DOHH2 (cell line): ENCODE measurements around the gene SEC31B.

Experiments used
- H3F3A ChIP-seq: fragments of 200-600 bp; sonication (generic), shearing (Covaris generic); 2 replicates; pipeline ENCODE4 v1.6.0; 2016; ENCODE audit warnings: antibody characterized with exemption, mild to moderate bottlenecking; ENCODE audit not compliant: control insufficient read depth, insufficient read depth
- H3K27ac ChIP-seq: fragments of 200-600 bp; sonication (generic); 2 replicates; pipeline ENCODE4 v1.5.1; 2014; ENCODE audit warnings: low read depth, mild to moderate bottlenecking, low read length, moderate library complexity
- H3K27me3 ChIP-seq: fragments of 200-600 bp; sonication (generic); 2 replicates; pipeline ENCODE4 v1.6.1; 2014; ENCODE audit warnings: mild to moderate bottlenecking, low read length, mixed read lengths; ENCODE audit not compliant: control insufficient read depth
- H3K36me3 ChIP-seq: fragments of 200-600 bp; sonication (generic); 2 replicates; pipeline ENCODE4 v1.6.1; 2014; ENCODE audit warnings: mild to moderate bottlenecking, low read length, moderate library complexity, mixed read lengths; ENCODE audit not compliant: control insufficient read depth
- H3K4me1 ChIP-seq: fragments of 200-600 bp; sonication (generic); 2 replicates; pipeline ENCODE4 v1.6.1; 2014; ENCODE audit warnings: mild to moderate bottlenecking, low read length, mixed read lengths; ENCODE audit not compliant: control insufficient read depth
- H3K4me2 ChIP-seq: fragments of 200-600 bp; sonication (generic); 2 replicates; pipeline ENCODE4 v1.6.0; 2014; ENCODE audit warnings: mild to moderate bottlenecking, low read length, moderate library complexity
- H3K4me3 ChIP-seq: fragments of 200-600 bp; sonication (generic); 2 replicates; pipeline ENCODE4 v1.5.1; 2014; ENCODE audit warnings: mild to moderate bottlenecking, low read length, mixed read lengths
- H3K79me2 ChIP-seq: fragments of 200-600 bp; sonication (generic); 2 replicates; pipeline ENCODE4 v1.6.1; 2014; ENCODE audit warnings: mild to moderate bottlenecking, low read length, mixed read lengths; ENCODE audit not compliant: control insufficient read depth
- H3K9me2 ChIP-seq: fragments of 200-600 bp; sonication (generic); replicated peaks from 2 replicates; pipeline ENCODE4 v1.6.1; 2014; ENCODE audit warnings: mild to moderate bottlenecking, low read length, mixed read lengths; ENCODE audit not compliant: control insufficient read depth
- H3K9me3 ChIP-seq: fragments of 200-600 bp; sonication (generic); 2 replicates; pipeline ENCODE4 v1.6.1; 2014; ENCODE audit warnings: antibody characterized with exemption, low read length, mixed read lengths; ENCODE audit not compliant: control insufficient read depth, insufficient read depth
- H4K20me1 ChIP-seq: fragments of 200-600 bp; sonication (generic); 2 replicates; pipeline ENCODE4 v1.6.0; 2014; ENCODE audit warnings: low read depth, mild to moderate bottlenecking, antibody characterized with exemption, low read length, moderate library complexity; ENCODE audit not compliant: control insufficient read depth, insufficient read depth
- CTCF ChIP-seq: fragments of 200-600 bp; sonication (generic); IDR thresholded peaks from one replicate; pipeline ENCODE4 v1.5.1; 2014; ENCODE audit warnings: antibody characterized with exemption, mild to moderate bottlenecking, low read depth, low read length; ENCODE audit not compliant: poor library complexity, severe bottlenecking
- EZH2phosphoT487 ChIP-seq: fragments of 200-600 bp; sonication (generic); IDR thresholded peaks from 2 replicates; pipeline ENCODE4 v1.6.1; 2017; ENCODE audit warnings: borderline replicate concordance, mild to moderate bottlenecking, antibody characterized with exemption, low read length, moderate library complexity, mixed read lengths

The SEC31B gene

GRCh38 chr10:100509241-100509840, 10.3 kb downstream of the SEC31B start:
- TF ChIP-seq EZH2phosphoT487 (no peak), CTCF (no peak)
- Histone ChIP-seq H3K36me3 (peaks cover 27% of the 10 kb centered on the region; the same call in 1 of the 2 replicates), H3K9me2 (no peaks in the 10 kb centered on the region), H3K79me2 (no peaks in the 10 kb centered on the region), H3K27me3 (no peaks in the 10 kb centered on the region), H3K4me2 (no peak overlapping the region), H3K4me3 (no peak overlapping the region), H3K4me1 (no peaks in the 10 kb centered on the region), H3K9me3 (no peaks in the 10 kb centered on the region), H4K20me1 (no peaks in the 10 kb centered on the region), H3K27ac (no peak overlapping the region), H3F3A (no peaks in the 10 kb centered on the region)

GRCh38 chr10:100508691-100509150, 10.9 kb downstream of the SEC31B start:
- Histone ChIP-seq H4K20me1 (no peaks in the 10 kb centered on the region), H3K79me2 (no peaks in the 10 kb centered on the region), H3F3A (no peaks in the 10 kb centered on the region), H3K27ac (no peak overlapping the region), H3K4me2 (no peak overlapping the region), H3K9me3 (no peaks in the 10 kb centered on the region), H3K4me3 (no peak overlapping the region), H3K4me1 (no peaks in the 10 kb centered on the region), H3K36me3 (peaks cover 27% of the 10 kb centered on the region; the same call in 1 of the 2 replicates), H3K27me3 (no peaks in the 10 kb centered on the region), H3K9me2 (no peaks in the 10 kb centered on the region)
- TF ChIP-seq CTCF (peak; percentile 75), EZH2phosphoT487 (no peak)

- Histone ChIP-seq H3F3A (no peaks in the 10 kb centered on the region), H3K79me2 (no peaks in the 10 kb centered on the region), H4K20me1 (no peaks in the 10 kb centered on the region), H3K27ac (no peak overlapping the region), H3K4me1 (no peaks in the 10 kb centered on the region), H3K9me3 (no peaks in the 10 kb centered on the region), H3K36me3 (peaks cover 27% of the 10 kb centered on the region; the same call in 1 of the 2 replicates), H3K9me2 (no peaks in the 10 kb centered on the region), H3K4me3 (no peak overlapping the region), H3K4me2 (no peak overlapping the region), H3K27me3 (no peaks in the 10 kb centered on the region)
- TF ChIP-seq EZH2phosphoT487 (no peak), CTCF (no peak)
Measured at GRCh38 chr10:100508266-100508665, 11.4 kb downstream of the SEC31B start.
